GM10266 (cell line): Measurements from ENCODE around the gene ZNF281.

ENCODE experiments used
- DNase-seq: peaks from one replicate; pipeline ENCODE4 v3.0.0; 2012; ENCODE audit errors: extremely low spot score
- TF ChIP-seq, protein P1 (sequence below): IDR thresholded peaks from 2 replicates; pipeline ENCODE4 v1.5.1; 2012; ENCODE audit warnings: mild to moderate bottlenecking, low read depth; ENCODE audit not compliant: control insufficient read depth, insufficient read depth; ENCODE audit errors: missing control alignments

ZNF281 gene

DNA sequence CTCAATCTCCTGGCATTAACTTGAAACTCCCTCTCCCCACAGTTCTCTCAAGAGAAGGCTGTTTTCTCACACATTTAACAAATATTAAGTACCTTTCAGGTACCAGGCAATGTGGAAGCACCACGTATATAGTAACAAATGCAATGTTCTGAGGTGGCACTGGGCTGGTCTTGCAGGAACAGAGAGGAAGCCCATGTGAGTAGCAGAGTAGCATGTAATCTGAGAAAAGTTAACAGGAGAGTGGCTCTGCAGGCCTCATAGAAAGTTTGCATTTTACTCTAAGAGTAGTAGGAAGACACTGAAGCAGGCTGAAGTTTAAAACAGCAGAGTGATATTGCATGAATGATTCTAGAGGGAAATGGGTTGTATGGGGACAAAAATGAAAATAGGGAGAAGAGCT, 21.0 kb downstream of the ZNF281 start:
- no peak for DNase-seq
- TF ChIP-seq, protein P1, sequence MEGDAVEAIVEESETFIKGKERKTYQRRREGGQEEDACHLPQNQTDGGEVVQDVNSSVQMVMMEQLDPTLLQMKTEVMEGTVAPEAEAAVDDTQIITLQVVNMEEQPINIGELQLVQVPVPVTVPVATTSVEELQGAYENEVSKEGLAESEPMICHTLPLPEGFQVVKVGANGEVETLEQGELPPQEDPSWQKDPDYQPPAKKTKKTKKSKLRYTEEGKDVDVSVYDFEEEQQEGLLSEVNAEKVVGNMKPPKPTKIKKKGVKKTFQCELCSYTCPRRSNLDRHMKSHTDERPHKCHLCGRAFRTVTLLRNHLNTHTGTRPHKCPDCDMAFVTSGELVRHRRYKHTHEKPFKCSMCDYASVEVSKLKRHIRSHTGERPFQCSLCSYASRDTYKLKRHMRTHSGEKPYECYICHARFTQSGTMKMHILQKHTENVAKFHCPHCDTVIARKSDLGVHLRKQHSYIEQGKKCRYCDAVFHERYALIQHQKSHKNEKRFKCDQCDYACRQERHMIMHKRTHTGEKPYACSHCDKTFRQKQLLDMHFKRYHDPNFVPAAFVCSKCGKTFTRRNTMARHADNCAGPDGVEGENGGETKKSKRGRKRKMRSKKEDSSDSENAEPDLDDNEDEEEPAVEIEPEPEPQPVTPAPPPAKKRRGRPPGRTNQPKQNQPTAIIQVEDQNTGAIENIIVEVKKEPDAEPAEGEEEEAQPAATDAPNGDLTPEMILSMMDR = no peak

GRCh38 chr1:200386416-200386815, 23.4 kb downstream of the ZNF281 start:
- no peak for DNase-seq
- TF ChIP-seq, protein P1 = no peak

GRCh38 chr1:200384818-200385390, 24.9 kb downstream of the ZNF281 start:
- no peak for DNase-seq
- TF ChIP-seq, protein P1 = no peak

DNA sequence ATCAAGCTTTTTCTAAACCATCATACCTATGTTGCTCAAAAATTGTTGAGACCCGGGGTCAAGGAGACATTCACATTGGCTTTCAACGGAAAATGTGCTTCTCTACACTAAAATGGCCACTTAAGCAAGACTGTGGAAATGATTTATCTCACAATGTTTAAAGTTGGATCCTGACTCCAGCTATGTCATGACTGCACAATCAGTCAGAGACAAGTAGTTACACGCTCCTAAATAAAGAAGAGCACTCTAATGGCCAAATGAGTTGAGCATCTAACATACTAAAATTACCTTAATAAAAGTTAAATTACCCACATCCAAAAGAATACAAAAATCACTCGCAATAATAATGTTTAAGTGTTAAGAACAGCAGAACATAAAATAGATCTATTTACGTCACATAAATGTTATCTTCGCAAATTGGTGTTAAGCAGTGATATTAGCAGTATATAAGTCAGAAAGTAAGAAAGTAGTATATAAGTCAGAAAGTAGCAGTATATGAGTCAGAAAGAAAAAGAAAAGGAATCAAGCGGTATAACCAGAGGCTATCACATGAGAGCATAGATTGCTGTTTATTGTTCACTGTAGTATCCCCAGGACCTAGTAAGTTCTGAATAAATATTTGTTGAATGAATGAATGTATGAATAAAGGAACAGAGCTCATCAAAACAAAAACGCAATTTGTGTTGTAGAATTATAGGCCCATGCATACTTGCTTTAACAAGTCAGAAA, 28.4 kb downstream of the ZNF281 start:
- DNase-seq = no peak
- TF ChIP-seq, protein P1 = no peak

- peak; percentile 46 for DNase-seq
Observed at GRCh38 chr1:200380589-200381021, 29.2 kb downstream of the ZNF281 start.

GRCh38 chr1:200379940-200380588, 29.8 kb downstream of the ZNF281 start:
- TF ChIP-seq, protein P1 = no peak
- no peak for DNase-seq

More at GRCh38 chr1:200380589-200381021, 29.2 kb downstream of the ZNF281 start:
- TF ChIP-seq, protein P1 = no peak

DNA sequence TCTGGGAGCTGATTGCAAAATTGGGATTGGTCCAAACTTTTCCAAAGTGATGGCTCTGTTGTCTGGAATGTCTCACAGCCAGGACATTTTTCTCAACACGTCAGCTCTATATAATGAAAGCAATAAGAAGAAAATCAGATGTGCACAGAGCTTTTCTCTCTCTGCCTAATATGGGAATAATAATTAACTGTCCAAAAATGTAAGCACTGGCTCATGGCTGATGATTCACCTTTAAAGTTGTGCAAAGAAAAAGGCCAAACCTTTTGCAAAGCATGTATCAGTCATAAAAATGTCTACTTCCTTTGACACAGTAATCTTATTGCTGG, 30.4 kb downstream of the ZNF281 start:
- DNase-seq = no peak
- TF ChIP-seq, protein P1 = no peak
